ENCODE results near the gene NAT9. TPM values are rescaled to one million over a fixed set of nuclear protein-coding genes. Genes with fewer than 3 reads are reported as not detected.
A peak's percentile ranks its signal among the peaks of the same experiment; 100 is the strongest.

NAT9 gene
- total RNA-seq, 4 donors from 2014 or later = 27.5 to 78.6 (median 43.2) TPM

DNA sequence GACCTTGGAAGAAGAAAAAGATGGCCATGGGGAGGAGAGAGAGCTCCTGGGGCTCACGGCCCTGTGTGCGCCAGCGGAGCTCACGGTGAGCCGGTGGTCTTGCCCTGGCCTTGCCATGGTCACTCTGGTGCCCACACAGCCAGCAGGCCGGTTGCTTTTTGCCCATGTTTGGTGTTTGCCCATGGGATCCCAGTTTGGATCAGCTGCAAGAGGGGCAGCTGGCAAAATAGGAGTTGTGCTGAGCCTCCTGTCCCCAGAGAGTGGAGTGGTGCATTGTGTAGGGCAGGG, 26.2 kb downstream of the NAT9 start:
- H3K27ac ChIP-seq = peak overlapping the region; percentile 65 to 94 (median 92)

DNA sequence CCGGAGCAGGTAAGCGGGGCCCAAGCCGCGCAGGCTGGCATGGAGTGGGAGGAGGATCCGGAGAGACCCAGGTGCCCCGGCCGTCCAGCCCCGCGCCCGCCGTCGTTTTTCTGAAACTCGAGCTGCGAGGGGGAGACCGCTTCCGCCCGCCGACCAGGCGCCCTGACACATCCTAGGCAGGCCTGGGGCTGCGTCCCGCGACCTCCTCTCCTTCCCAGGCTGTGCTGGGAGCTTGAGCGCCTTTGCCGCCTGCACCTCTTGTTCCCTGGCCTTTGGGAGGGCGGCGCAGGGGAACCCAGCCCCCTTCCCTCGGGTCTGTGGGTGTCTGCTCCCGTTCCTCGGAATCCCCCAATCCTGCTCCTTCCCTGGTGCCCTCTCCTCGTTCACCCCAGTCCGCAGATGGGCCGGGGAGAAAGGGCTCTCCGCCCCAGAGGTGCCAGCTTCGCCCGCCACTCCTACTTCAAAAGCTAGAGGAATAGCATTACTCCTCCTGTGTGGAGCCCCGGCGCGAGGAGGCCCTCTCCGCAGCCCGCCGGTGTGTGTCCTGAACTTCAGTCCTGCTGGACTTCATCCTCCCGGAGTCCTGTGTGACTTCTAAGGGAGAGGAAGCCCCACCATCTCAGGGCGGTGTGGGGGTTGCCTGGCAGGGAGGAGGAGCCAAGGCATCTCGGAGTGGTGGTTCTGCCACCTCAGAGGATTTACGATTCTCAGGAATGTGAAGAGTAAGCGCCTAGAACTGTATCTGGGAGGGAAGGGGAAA, 26.7 kb downstream of the NAT9 start:
- DNase-seq (ENCODE audit: low spot score in 2 of 2) = no peak
- H3K27me3 ChIP-seq = no peaks in the 10 kb centered on the region
- WGBS, 2 donors = 2 to 5% methylated on average over 33 to 44 of the region's 46 CpGs
- H3K27ac ChIP-seq = peak overlapping the region; percentile 65 to 94 (median 92)
- TF ChIP-seq POLR2A (IDR thresholded peaks at IDR 0.05) = no peak
- TF ChIP-seq EP300 (IDR thresholded peaks at IDR 0.05) = no peak
- TF ChIP-seq, protein P1, sequence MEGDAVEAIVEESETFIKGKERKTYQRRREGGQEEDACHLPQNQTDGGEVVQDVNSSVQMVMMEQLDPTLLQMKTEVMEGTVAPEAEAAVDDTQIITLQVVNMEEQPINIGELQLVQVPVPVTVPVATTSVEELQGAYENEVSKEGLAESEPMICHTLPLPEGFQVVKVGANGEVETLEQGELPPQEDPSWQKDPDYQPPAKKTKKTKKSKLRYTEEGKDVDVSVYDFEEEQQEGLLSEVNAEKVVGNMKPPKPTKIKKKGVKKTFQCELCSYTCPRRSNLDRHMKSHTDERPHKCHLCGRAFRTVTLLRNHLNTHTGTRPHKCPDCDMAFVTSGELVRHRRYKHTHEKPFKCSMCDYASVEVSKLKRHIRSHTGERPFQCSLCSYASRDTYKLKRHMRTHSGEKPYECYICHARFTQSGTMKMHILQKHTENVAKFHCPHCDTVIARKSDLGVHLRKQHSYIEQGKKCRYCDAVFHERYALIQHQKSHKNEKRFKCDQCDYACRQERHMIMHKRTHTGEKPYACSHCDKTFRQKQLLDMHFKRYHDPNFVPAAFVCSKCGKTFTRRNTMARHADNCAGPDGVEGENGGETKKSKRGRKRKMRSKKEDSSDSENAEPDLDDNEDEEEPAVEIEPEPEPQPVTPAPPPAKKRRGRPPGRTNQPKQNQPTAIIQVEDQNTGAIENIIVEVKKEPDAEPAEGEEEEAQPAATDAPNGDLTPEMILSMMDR (IDR thresholded peaks at IDR 0.05) = no peak
- H3K9me3 ChIP-seq = no peaks in the 10 kb centered on the region
- peak overlapping the region; percentile 82 to 98 (median 92) for H3K4me3 ChIP-seq
- no peaks in the 10 kb centered on the region for H3K36me3 ChIP-seq
- peaks cover 0 to 78% (median 59%) of the 10 kb centered on the region in 4 donors for H3K4me1 ChIP-seq

More for the DNA sequence above, 26.2 kb downstream of the NAT9 start:
- no peak for DNase-seq (ENCODE audit: low spot score in 2 of 2)
- no peaks in the 10 kb centered on the region for H3K27me3 ChIP-seq
- WGBS, 2 donors = 25 to 39% methylated on average over 6 of the region's 6 CpGs
- peaks cover 0 to 78% (median 60%) of the 10 kb centered on the region in 4 donors for H3K4me1 ChIP-seq
- no peaks in the 10 kb centered on the region for H3K36me3 ChIP-seq
- H3K9me3 ChIP-seq = no peaks in the 10 kb centered on the region
- TF ChIP-seq, protein P1 (IDR thresholded peaks at IDR 0.05) = no peak
- TF ChIP-seq POLR2A (IDR thresholded peaks at IDR 0.05) = no peak
- no peak for TF ChIP-seq EP300 (IDR thresholded peaks at IDR 0.05)
- peak overlapping the region; percentile 82 to 98 (median 92) for H3K4me3 ChIP-seq

DNA sequence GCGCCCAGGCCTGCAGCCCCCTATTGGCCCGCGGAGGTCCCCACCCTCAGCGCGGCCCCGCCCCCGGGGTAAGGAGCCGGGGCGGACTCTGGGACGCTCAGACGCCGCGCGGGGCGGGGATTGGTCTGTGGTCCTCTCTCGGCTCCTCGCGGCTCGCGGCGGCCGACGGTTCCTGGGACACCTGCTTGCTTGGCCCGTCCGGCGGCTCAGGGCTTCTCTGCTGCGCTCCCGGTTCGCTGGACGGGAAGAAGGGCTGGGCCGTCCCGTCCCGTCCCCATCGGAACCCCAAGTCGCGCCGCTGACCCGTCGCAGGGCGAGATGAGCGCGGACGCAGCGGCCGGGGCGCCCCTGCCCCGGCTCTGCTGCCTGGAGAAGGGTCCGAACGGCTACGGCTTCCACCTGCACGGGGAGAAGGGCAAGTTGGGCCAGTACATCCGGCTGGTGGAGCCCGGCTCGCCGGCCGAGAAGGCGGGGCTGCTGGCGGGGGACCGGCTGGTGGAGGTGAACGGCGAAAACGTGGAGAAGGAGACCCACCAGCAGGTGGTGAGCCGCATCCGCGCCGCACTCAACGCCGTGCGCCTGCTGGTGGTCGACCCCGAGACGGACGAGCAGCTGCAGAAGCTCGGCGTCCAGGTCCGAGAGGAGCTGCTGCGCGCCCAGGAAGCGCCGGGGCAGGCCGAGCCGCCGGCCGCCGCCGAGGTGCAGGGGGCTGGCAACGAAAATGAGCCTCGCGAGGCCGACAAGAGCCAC, 27.4 kb downstream of the NAT9 start, which contains the start of gene NHERF1:
TSS of gene NHERF1 (plus strand) at position 100 of the 750 bp plus-strand sequence. CDS start at position 319, 219 bp downstream.
- TF ChIP-seq POLR2A (IDR thresholded peaks at IDR 0.05) (peak; percentile 90 to 99), EP300 (IDR thresholded peaks at IDR 0.05) (peak; percentile 30 to 99)
- TF ChIP-seq, protein P1 (IDR thresholded peaks at IDR 0.05) = peak in 2 of 5 experiments; percentile 28 to 68
- H3K27ac ChIP-seq = peak within 1 kb of the TSS; percentile 65 to 94 (median 92)
- 0 to 1% methylated on average over 23 to 62 of the region's 90 CpGs for WGBS, 2 donors
- H3K27me3 ChIP-seq = no peaks in the 10 kb centered on the region
- H3K4me1 ChIP-seq = peaks cover 0 to 75% (median 58%) of the 10 kb centered on the region in 4 donors
- H3K4me3 ChIP-seq = peak within 1 kb of the TSS; percentile 82 to 98 (median 92)
- no peaks in the 10 kb centered on the region for H3K36me3 ChIP-seq
- H3K9me3 ChIP-seq = no peaks in the 10 kb centered on the region
- DNase-seq (ENCODE audit: low spot score in 2 of 2) = peak; percentile 89 to 91

DNA sequence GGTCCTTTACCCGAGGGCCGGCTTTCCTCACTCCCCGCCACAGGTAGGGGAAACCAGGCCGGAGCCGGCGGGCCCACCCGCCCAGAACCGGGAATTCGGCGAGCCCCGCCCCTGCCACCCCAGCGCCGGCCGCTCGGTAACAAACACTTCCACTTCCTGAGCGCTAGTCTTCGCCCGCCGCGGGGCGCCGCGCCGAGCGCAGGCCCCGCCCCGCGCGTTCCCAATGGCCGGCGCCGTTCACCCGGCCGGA, 27.9 kb downstream of the NAT9 start:
- Histone ChIP-seq H3K4me1 (peaks cover 0 to 70% (median 57%) of the 10 kb centered on the region in 4 donors), H3K36me3 (no peaks in the 10 kb centered on the region), H3K27ac (peak overlapping the region in 3 of 4 donors; percentile 84 to 91 (median 86)), H3K27me3 (peaks cover 0 to under 1% of the 10 kb centered on the region in 2 donors), H3K4me3 (peak overlapping the region; percentile 42 to 98 (median 89)), H3K9me3 (no peaks in the 10 kb centered on the region)
- TF ChIP-seq EP300 (IDR thresholded peaks at IDR 0.05) = no peak
- TF ChIP-seq, protein P1 (IDR thresholded peaks at IDR 0.05) = peak in 2 of 5 experiments; percentile 36 to 67
- no peak for TF ChIP-seq POLR2A (IDR thresholded peaks at IDR 0.05)
- 0 to 1% methylated on average over 30 to 34 of the region's 34 CpGs for WGBS, 2 donors
- DNase-seq (ENCODE audit: low spot score in 2 of 2) = no peak

DNA sequence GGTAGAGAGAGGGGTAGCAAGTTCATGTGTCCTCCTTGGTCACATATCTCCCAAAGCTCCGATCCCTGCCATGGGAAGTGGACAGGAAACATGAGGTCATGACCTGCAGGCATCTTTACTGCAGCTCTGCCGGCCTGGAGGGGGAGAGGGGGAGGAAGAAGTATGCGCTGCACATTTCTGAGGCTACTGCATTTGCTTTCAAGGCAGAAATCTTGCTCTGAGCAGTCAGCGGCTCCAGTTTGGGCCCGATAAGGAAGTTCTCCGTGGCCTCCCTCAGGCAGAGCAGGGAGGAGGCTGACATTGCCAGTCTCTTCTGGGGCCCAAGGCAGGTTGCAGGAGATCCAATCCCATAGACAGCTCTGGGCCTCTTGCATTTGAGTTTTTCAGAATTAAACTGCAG, 29.2 kb downstream of the NAT9 start:
- TF ChIP-seq POLR2A (IDR thresholded peaks at IDR 0.05) = no peak
- TF ChIP-seq, protein P1 (IDR thresholded peaks at IDR 0.05) = no peak
- TF ChIP-seq EP300 (IDR thresholded peaks at IDR 0.05) = no peak
- no peaks in the 10 kb centered on the region for H3K36me3 ChIP-seq
- no peak overlapping the region for H3K4me3 ChIP-seq
- DNase-seq (ENCODE audit: low spot score in 2 of 2) = no peak
- no peaks in the 10 kb centered on the region for H3K9me3 ChIP-seq
- H3K27ac ChIP-seq = peak overlapping the region in 3 of 4 donors; percentile 84 to 91 (median 86)
- H3K4me1 ChIP-seq = peaks cover 0 to 57% (median 49%) of the 10 kb centered on the region in 4 donors
- WGBS, 2 donors = 27 to 28% methylated on average over 6 of the region's 6 CpGs
- H3K27me3 ChIP-seq = peaks cover 0 to 7% of the 10 kb centered on the region in 2 donors

Measured in tibial nerve (tissue), 4 donors.